HG03108 (cell line): Measurements from ENCODE around the gene ECI1.

Source experiments
- ATAC-seq: cut with Tn5 transposase; IDR thresholded peaks from one replicate; pipeline ENCODE4 v1.9.1; 2021; ENCODE audit warnings: moderate library complexity; ENCODE audit not compliant: unreplicated experiment

The ECI1 gene

GRCh38 chr16:2235234-2235651, 16.1 kb downstream of the ECI1 start:
- no peak for ATAC-seq

- no peak for ATAC-seq
Observed at GRCh38 chr16:2234813-2235170, 16.6 kb downstream of the ECI1 start.

- ATAC-seq = no peak
Observed at GRCh38 chr16:2233872-2234812, 17.2 kb downstream of the ECI1 start.

- ATAC-seq = no peak
Observed at GRCh38 chr16:2233046-2233775, 18.2 kb downstream of the ECI1 start.

GRCh38 chr16:2232094-2232990, 19.0 kb downstream of the ECI1 start:
- ATAC-seq = no peak

GRCh38 chr16:2231016-2231931, 20.1 kb downstream of the ECI1 start:
- ATAC-seq = no peak

GRCh38 chr16:2230376-2230775, 21.0 kb downstream of the ECI1 start:
- ATAC-seq = no peak

- no peak for ATAC-seq
Observed at GRCh38 chr16:2229632-2230250, 21.6 kb downstream of the ECI1 start.

GRCh38 chr16:2229091-2229490, 22.3 kb downstream of the ECI1 start:
- ATAC-seq = no peak

GRCh38 chr16:2228161-2228824, 23.1 kb downstream of the ECI1 start:
- ATAC-seq = no peak

GRCh38 chr16:2226918-2227317, 24.5 kb downstream of the ECI1 start:
- ATAC-seq = no peak

- no peak for ATAC-seq
Observed at GRCh38 chr16:2226245-2226793, 25.1 kb downstream of the ECI1 start.

GRCh38 chr16:2223942-2224486, 27.4 kb downstream of the ECI1 start:
- ATAC-seq = peak; percentile 10

- peak; percentile 93 for ATAC-seq
Observed at GRCh38 chr16:2223221-2223941, 28.0 kb downstream of the ECI1 start, which contains the start of gene E4F1. TSS of gene E4F1 (plus strand) at chr16:2223591. CDS start at chr16:2223614, 23 bp downstream.

- ATAC-seq = no peak
Observed at GRCh38 chr16:2216330-2216729, 35.1 kb downstream of the ECI1 start.

- ATAC-seq = peak; percentile 85
Observed at GRCh38 chr16:2214719-2214968, 36.7 kb downstream of the ECI1 start, which contains the start of gene PGP. TSS of gene PGP (minus strand) at chr16:2214840. CDS start at chr16:2214777, 63 bp downstream.

- no peak for ATAC-seq
Observed at GRCh38 chr16:2213817-2214718, 37.3 kb downstream of the ECI1 start.
